ELR (cell line): ENCODE data around the gene RASSF3.
"Not testable (repeated sequence)": the region's sequence is repeated elsewhere in the genome, so short reads cannot be mapped to it uniquely, and the experiment has no call there.

Source experiments
- DNase-seq: peaks from one replicate; pipeline ENCODE4 v3.0.0-alpha.2; 2015; ENCODE audit warnings: low read depth

Gene RASSF3, protein sequence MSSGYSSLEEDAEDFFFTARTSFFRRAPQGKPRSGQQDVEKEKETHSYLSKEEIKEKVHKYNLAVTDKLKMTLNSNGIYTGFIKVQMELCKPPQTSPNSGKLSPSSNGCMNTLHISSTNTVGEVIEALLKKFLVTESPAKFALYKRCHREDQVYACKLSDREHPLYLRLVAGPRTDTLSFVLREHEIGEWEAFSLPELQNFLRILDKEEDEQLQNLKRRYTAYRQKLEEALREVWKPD

GRCh38 chr12:64610079-64610659, at the start of gene RASSF3:
Gene RASSF3, plus strand, starts transcription at chr12:64610495. Its CDS starts 138 bp downstream, at chr12:64610633.
- peak; percentile 79 for DNase-seq

- DNase-seq, result no peak
These were observed 48.8 kb upstream of the RASSF3 start for GRCh38 chr12:64561302-64562136.

DNA sequence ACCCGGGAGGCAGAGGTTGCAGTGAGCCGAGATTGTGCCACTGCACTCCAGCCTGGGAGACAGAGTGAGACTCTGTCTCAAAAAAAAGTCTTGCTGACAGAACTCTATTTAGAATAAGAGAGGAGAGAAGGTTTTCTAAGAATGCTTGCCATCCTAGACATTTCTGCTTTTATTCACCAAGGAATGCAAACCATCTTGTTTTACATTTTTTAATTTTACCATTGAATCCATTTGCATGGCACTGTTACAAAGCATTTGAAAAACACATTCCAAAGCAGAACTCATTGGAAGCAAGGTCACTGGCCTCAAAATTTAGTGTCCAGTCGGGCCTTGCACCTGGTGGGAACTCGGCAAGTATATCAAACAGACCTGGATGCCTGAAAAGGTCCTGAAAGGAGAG, 44.2 kb upstream of the RASSF3 start:
- DNase-seq, result no peak

GRCh38 chr12:64566831-64567517, 43.3 kb upstream of the RASSF3 start:
- DNase-seq, result no peak

- no peak for DNase-seq
These were observed 42.7 kb upstream of the RASSF3 start for GRCh38 chr12:64567570-64567969.

DNA sequence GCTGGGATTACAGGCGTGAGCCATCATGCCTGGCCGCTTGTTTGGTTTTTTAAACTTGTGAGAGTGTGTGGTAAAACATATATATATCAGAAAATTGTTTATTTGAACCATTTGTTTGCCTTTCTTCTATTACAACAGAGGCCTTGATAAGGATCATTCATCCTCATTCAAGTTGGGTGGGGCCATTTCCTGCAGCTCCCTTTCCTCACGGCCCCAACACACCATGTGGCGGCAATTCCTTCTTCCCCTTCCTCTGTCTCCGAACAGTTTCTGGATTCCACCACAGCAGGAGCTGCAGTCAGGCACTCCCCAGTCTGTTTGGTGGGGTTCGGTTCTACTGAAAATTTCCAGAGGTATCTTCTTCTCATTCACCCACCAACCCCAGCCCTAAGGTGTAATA, 42.0 kb upstream of the RASSF3 start:
- no peak for DNase-seq

DNA sequence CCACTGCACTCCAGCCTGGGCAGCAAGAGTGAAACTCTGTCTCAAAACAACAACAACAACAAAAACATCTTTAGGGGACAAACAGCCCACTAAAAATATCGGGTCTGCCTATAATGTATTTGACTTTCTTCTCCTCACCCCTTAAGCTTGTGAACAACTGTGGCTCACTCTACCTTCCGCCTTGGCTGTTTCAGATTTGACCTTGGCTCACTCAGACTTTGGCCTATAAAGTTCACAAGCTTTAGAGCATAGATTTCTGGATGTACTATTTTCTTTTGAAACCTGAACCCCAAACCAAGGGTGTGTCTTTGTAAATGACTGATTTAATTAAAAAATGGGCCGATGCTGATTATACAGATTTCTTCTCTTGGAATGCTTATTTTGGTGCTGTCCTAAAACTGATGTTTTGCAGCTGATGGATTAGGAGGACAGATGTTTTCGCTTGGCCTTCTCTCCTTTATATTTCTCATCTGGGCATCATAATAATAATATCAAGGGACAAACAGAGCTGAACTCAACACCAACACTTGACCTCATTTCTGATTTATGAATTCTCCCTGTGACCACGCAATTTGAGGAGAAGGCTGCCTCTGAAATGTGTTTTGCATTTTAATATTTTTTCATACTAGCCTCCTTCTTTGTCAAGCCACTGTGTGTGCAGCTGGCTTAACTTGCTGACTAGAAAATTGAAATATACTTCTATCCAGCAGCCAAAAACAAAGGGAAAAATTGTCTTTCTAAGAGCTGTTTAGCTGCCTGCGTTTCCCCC, 40.2 kb upstream of the RASSF3 start:
- no peak for DNase-seq

DNA sequence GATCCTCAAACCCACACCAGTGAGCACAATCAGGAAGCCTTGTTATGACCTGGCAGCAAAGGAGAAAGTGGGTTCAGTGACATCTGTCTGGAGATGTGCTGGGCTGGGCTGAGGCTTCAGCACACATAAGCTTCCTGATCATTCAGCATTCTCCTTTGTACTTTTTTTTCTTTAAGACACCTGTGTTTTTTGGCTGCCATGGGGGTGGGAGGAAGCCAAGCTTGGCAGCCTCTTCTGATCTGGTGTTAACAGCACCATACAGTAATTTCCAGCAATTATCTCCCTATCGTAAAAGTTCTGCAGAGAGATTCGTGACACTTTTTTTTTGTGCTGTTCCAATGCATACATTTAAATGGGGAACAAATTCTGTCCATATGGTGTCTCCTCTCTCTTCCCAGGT, 38.9 kb upstream of the RASSF3 start:
- no peak for DNase-seq

DNA sequence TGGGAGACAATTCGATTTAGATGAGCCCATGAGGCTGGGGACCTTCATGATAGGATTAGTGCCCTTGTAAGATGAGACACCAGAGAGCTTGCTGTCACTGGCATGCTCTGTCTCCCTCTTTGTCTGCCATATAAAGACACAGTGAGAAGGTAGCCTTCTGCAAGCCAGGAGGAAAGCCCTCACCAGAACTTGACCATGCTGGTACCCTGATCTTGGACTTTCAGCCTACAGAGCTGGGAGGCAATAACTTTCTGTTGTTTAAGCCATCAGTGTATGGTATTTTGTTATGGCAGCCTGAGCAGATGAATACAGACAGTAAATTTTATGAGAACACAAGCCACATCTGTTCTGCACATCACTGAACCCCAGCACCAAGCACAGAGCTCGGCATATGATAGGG, 38.1 kb upstream of the RASSF3 start:
- DNase-seq, result no peak

DNA sequence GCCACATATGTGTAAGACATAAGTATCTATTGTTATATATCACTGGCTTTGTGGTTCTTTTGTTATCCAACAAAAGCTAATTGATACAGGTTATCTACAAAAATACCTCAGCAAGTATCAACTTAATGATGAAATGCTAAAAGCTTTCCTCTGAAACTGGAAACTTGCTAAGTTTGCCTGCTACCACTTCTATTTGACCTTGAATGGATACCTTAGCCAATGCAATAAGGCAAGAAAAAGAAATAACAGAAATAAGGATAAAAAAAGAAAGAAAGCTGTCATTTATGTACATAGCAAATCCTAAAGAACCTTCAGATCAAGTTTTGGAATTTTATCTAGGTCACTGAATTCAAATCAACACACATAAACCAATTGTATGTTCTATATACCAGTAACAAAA, 35.5 kb upstream of the RASSF3 start:
- no peak for DNase-seq

DNA sequence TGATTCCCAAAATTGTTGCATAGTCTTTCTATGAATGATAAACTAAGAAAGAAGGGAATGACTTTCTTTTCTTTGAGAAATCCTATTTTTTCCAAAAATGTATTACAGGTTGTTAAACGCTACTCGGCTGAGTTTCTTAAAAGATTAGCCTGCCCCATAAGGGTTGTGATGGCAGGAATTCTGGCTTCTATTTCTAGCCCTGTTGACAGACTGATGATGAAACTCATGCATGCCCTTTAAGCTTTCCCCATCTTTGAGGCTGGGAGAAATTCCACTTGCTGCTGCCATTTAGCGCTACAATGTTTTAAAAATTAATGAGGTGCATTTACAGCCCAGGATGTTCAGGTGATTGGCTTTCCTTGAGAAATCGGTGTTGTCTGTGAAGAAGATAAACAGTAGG, 33.2 kb upstream of the RASSF3 start:
- no peak for DNase-seq

- no peak for DNase-seq
These were observed 31.7 kb upstream of the RASSF3 start for GRCh38 chr12:64578566-64578965.

- DNase-seq, result no peak
These were observed 29.6 kb upstream of the RASSF3 start for GRCh38 chr12:64580681-64581080.

DNA sequence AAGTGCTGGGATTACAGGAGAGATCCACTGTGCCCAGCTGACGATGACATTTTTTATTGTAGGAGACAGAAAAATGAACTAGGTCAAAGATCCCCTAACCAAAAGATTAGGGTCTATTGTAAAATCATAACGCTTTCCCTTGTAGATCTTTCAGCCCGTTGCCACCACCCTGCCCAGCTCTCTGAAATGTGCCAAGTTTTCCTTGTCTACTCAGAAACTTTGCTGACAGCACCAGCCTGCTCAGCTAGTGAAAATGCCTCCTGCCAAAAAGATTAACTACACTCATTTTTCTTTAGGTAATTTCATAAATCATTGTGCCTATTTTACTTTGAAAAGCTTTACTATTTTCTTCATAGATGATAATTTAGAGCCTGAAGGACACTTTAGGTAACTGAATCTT, 28.2 kb upstream of the RASSF3 start:
- DNase-seq, result no peak

DNA sequence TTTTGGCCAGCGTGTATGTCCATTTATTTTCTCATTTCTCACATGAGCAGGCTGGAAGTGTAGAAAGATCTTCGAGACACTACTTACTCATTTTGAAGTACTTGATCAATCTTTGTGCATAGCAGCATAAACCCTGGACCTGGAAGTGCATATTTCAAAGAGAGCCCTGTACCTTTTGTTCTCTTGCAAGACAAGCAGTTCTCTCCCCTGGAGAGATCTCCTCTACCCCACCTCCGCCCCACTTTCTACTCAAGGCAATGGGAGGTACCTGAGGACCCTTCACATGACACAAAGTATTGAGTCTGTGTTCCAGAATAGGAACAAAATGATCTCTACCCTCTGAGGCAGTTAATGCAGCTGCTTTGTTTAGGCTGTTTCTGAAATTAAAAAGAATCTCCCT, 27.4 kb upstream of the RASSF3 start:
- DNase-seq, result no peak

DNA sequence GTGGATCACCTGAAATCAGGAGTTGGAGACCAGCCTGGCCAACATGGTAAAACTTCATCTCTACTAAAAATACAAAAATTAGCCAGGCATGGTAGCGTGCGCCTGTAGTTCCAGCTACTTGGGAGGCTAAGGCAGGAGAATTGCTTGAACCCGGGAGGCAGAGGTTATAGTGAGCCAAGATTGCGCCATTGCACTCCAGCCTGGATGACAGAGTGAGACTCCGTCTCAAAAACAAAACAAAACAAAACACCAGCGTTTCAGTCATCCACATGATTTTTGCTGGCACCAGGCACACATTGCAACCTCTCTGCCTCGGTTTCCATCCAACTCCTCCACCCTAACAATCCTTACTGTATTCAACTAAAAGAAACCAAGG, 26.9 kb upstream of the RASSF3 start:
- DNase-seq, result not testable (repeated sequence)

DNA sequence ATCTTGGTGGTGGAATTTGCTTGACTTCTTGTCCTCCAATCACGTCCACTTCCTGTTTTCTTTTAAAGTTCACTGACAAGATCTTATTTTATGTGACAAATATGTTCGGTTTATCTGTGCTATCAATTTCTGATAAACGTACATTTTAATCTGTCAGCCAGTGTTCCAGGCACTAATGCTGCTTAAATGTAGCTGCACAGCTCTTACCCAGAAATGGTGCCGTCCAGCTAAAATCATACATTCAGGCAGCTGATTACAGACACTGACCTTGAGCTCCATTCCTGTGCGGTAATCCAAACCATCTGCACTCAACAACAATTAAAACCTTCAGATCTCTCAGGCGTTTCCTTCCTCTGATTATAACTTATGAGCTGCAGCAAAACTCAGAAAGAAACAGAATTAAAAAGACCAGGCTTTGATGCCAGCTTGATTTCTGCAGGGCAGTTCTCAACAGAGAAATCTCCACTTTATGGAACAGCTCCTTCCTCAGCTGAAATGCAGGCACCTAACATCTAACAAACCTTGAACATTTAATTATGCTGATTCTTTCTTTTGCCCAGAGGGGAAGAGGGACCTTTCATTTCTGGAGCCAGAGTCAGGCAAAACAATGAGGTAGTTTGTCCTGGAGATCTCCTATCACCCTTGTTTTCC, 26.4 kb upstream of the RASSF3 start:
- no peak for DNase-seq

- DNase-seq, result no peak
These were observed 25.2 kb upstream of the RASSF3 start for GRCh38 chr12:64585104-64585503.

GRCh38 chr12:64587447-64587846, 22.8 kb upstream of the RASSF3 start:
- DNase-seq, result no peak

DNA sequence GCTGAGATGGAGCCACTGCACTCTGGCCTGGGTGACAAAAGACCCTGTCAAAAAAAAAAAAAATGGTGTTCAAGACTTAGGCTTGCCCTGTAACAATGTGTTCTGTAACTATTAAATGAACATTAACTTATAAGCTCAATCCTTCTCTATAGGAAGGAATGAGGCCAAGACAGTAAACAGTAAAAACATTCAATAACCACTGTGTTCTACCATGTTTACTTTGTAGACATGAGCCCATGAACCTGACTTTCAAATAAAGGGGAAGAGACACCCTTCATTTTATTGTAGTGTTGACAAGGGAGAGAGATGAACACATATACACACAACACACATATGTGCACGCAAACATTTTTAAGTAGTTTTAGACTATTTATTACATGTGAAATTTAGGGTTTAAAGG, 20.1 kb upstream of the RASSF3 start:
- no peak for DNase-seq
